ENCODE data around the gene ZIC5.

ZIC5 gene

DNA sequence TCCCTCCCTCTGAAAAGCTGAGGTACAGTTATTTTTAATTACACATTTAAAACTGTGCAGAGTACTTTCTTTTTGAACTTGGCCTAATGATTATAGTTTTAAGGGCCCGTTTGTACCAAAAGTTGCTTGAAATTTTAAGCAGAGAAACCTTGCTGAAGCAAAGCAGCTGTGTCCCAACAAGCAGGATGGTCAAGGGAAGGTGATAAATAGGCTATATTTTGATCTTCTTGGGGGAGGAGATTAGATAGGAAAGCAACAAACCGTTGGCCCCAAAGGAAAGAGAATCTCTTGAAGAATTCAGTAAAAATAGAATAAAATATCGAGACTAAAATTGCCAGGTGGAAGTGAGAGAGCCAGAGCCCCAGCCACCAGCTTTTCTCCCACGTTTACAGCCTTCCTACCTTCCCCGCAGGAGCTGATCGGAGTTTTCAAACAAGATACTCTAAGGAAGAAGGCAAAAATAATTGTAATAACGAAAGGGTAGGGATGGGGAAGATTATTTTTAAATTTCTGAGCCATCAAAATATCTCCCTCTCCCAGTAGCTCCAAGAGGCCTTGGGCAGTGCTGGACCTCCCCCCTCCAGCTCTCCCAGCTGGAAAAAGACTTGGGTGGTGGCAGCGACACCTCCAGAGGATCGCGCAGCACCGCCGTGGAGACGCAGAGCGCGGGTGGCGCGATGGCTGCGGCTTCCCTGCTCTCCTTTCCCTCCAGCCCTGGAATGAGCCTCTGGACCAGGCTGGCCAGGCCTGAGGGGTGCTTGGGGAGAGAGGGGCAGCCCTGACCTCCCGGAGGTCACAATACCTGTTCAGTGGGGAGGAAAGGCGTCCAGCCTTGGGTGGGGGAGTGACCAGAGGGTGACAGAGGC is 15.8 kb upstream of the ZIC5 start:
- no peak for DNase-seq

DNA sequence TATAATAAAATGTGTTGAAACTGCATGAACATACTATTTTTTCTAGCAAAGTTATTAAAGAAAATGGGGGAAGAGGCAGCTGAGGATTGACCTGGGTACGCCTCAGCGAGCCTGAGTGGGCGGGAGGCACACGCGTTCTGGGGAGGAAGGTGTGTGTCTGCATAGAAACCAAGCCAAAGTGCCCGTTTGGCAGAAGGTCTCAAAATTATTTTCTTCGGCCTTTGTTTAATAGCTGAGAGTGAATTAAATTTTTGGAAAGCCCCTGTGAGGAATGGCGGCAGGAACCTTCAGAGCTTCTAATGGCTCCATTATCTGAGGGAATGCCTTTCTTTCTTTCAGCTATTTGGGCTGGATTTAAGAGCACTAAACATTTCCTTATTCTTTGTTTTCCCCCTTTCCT is 15.2 kb upstream of the ZIC5 start:
- no peak for DNase-seq

GRCh38 chr13:99985886-99986527 is 14.4 kb upstream of the ZIC5 start:
- DNase-seq, result no peak

GRCh38 chr13:99985241-99985874 is 13.8 kb upstream of the ZIC5 start:
- no peak for DNase-seq

DNA sequence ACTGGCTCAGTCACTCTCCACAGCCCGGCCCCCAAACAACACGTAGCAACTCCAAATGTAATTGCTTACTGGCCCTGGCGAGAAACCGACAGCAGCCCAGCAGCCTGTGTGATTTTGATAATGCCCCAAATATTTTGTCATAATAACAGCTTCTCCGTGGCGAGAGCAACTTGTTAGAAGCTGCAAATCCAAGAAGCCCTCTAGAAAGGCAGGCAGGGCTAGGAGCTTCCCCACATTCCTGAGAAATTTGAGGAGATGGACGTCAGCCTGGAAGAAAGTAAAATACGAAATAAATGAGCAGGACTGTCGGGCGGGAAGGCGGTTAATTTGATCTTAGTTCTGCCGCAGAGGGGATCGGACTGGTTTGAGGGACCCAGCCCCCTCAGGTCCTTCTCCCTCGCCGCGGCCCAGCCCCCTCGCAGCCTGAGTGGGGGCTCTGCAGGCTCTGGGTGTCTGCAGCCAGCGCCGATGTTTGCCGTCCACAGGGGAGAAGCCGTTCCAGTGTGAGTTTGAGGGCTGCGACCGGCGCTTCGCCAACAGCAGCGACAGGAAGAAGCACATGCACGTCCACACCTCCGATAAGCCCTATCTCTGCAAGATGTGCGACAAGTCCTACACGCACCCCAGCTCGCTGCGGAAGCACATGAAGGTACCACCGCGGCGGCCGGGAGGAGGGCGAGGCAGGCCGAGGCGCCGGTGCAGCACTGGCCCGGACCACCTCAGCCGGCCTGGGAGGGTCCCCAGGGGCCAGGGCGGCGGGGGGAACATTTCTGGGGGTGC is 13.1 kb upstream of the ZIC5 start:
- DNase-seq, result no peak

DNA sequence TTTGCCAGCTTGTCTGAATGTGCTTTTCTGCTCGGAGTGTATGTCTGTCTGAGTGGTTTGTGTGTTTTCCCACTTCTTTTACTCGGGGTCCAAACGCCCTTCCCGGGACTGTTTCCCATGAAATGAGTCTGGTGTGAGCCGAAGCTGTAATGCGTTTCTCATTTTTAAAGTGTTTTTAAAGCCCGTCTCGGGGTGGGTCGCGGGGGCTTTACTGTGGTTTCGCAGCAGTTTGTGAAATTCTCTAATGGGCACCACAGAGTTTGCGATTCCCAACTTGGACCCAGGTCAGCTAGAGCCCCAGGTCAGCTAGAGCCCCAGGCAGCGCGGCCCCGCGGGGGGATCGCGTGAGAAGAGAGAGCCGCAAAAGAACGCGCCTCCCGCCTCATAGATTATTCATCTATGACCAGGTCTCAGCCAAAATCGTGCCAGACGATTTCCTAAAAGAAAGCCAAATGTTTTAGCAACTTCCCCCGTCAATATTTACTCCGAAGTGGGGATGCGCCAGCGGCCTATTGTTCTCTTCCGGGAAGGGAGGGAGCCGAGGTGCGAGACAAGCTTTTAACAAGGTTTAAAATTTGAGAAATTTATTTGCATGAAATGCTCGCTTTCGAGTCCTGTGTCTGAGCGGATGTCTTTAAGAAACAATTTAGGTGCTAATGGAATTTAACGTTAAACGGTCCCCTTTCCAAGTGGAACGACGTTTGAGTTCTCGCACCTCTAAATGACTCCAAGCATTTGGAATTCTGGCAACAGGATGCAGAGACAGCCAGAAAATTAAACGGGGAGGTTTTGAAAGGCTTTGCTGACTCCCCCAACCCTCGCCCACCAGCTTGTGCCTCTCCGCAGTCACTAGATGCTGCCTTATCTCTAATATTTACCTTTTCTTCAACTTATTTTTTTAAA is 12.2 kb upstream of the ZIC5 start:
- DNase-seq, result no peak

GRCh38 chr13:99982731-99983498 is 11.3 kb upstream of the ZIC5 start:
- DNase-seq, result no peak

- DNase-seq, result no peak
Measured at GRCh38 chr13:99982036-99982730, 10.6 kb upstream of the ZIC5 start.

- DNase-seq, result no peak
Measured at GRCh38 chr13:99981735-99982035, 10.1 kb upstream of the ZIC5 start, which contains the start of gene ZIC2. Gene ZIC2, plus strand, starts transcription at chr13:99981784. Its CDS starts 281 bp downstream, at chr13:99982065.

DNA sequence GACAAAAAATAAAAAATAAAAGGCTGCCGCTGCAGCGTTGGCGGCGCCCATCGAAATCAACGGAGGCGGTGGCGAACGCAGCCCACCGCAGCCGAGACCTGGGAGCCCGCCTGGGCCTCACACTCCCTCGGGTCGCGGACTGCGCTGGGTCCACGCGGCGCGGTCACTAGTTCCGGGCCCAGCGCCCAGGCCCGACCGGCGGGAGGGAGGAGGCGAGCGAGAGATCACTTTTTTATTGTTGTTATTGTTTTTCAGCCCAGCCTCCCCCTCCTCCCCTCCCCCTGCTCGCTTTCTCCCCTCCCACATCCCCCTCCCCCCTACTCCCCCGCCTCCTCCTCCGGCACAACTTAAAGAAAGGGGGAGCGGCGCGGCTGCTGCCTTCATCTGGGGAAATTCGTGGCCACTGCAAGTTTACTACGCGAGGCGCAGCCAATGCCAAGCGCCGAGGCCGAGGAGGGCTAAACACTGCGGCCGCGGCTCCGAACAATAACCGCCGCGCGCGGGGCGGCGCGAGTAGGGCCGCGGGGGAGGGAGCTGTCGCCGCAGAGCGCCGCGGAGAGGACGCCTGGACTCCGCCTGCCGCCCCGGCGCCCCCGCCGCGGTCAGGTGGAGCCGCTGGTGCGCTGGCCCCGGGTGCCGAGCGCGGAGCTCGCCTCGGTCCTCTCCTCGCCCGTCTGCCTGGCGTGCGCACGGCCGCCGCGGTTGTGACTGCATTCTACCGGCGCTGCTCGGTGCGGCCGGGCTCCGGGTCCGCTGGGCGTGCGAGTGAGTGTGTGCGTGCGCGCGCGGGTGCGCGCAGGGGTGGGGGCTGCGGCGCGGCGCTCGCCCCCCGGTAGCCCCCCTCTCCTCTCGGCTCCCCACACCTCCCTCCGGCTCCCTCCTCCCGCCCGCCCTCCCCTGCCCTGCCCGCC is 9.5 kb upstream of the ZIC5 start:
- no peak for DNase-seq

DNA sequence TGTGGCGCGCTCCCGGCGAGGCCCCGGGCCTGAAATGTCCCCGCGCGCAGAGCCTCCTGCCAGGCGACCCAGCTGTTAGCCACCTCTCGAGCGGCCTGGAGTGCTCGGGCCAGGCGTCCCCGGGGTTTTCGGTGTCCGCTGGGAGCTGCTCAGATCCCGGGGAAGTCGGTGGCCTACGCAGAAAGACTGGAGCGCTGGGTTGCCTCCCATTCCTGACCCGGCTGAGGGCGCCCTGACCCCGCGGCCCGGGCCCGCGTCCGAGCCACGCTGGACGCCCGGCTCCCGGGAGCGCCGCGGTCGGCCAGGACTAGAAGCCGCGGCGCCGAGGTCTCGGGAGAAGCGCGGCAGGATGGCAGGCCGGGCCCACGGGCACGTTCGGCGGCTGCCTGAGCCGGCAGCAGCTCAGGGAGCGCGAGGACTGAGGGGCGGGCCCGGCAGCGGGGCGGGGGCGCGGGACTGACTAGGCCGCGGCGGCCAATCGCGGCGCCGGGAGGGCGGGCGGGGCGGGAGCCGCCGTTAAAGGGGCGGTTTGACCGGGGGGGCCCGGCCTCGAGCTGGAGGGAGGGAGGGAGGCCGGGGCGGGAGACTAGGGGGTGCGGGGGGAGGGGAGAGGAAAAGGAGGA is 8.7 kb upstream of the ZIC5 start:
- DNase-seq, result no peak

DNA sequence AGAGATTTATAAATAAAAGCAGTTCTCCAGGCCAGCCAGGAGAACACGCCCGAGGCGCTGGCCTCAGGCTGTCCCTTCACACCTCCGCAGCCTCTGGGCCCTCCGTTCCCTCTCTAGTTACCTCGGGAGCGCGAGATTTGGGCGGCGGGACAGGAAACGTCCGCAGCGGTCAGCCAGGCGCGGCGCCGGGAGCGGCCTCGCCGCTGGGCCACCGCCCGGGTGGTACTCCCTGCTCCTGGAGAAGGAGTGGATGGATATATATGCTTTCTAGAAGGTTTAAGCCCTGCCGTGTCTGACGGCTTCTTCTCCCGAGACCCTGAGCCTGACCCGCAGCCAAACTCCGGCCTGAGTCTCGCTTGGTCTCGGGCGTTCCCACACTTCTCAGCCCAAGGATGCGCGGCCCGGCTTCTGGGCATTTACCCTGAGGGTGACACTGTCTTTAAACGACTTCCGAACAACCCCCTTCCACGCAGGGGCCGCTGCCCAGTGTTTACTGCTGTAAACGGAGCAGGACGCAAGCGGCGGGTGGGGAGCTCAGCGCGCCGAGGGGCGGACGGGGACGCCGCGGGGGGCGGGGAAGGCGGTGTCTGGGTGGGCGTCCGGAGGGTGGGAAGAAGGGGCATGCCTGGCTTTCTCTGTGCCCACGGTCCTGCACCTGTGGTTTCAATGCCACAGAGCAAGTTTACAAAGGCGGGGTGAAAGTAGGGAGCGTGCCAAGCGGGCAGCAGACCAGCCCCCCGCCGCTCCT is 8.1 kb upstream of the ZIC5 start:
- DNase-seq, result no peak

DNA sequence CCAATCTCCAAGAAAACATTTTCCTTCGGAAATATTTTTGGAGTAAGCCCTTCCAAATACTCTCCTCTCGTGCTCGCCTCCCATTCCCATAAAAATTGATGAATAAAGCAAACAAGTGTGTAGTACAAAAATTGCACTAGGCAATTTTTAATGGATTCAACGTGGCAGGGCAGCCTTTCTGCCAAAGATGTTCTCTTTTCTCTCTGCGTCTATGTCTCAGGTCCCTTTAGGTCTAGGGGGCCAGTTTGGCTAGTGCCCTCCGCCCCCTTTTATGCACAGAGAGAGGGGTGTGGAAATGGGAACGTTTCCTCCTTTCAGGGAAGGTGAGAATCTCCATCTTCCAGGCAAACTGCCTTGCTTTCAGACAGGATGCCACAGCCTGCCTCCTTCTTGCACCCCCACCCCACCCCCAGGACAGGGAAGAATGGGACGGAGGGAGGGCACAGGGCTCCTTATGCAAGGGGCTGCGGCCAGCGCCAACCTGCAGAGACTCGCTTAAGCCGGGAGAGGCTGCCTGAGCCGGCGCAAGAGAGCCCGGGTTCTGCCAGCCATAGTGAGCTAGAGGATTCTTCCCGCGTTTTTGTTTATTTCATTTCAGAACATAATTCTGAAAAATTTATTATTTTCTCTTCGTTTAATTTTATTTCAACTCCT is 7.4 kb upstream of the ZIC5 start:
- DNase-seq, result no peak

DNA sequence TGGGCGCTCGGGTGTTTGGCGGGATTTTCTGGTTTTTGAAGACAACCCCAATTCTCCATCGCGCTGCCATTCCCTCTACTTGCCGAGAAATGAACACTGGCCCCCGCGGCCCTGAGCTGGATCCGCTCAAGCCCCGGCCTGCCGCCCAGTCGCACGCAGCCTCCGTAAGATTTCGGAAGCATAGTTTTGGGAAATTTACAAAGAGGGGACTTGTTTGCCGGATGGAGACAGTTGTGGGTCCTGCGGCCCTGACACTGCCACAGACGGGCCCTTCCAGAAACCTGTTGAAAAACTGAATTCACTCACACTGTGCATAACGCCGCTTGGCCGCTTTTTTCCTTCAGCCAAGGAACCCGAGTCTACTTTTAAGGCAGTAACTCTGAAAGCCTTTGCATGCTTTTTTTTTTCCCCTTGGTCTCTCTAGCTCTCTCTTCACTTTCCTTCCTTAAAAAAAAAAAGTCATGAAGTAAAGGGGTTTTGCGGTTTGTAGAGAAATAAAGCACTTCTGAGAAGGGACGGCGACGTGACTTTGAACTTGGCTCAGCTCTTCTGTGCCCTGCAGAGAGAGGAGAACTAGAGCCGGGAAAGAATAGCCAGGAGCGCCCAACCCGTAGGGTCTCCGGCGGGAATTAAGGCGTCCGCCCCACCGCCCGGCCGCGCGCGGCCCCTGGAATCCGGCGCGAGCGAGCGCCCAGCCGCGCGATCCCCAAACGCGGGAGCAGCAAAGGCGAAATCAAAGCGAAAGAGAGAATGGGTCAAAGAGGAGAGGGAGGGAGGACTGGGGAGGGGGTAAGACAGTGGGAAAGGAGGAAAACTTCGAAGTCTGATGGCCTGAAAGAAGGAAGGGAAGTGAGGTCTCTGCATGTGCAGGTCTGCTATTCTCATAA is 6.6 kb upstream of the ZIC5 start:
- no peak for DNase-seq

DNA sequence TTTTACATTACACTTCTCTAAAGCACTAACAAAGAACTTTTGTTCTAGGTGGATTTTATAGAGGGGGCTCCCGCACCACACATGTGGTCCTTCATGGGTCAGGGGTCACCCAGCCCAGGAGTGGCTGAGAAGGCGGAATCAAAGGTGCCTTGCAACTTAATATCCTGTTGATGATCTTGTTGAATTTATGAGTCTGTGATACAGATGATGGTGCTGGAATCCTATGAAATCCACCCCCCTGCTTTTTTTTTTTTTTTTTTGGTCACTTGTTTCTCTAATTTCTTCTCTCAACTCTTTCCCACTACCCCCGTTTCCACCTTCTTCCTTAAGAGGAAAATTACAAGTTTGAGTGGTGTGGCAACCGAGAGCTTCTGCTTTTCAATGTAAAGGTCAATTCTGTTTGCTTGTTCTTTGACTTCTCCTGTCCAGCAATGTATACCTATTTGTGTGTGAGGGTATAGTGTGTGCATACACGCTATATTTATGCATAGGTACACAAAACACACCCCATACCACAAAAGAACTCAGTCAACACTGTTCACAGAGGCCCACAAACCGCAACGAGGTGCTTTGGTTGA is 5.9 kb upstream of the ZIC5 start:
- no peak for DNase-seq

DNA sequence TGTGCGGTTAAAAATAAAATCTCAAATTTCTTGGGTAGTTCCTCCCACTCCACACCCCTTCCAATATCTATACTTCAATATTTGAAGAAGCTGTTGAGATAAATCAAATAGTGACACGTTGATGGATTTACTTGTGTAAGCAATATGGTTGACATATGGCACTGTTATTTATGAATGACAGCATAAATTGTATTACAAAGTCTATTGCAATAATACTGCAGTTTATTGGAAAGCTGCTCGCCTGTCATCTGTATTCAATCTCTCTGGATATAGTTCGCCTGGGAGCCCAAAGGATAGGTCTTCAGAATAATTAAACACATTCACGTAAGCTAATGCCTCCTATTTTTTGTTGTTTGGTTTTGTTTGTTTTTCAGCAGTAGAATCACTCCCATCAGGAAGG is 5.0 kb upstream of the ZIC5 start:
- DNase-seq, result no peak

Measured in cortex of kidney (tissue), 1 donor.